ENCODE results near the gene RUFY4. TPM values are rescaled to one million over a fixed set of nuclear protein-coding genes. Genes with fewer than 3 reads are reported as not detected.
A peak's percentile ranks its signal among the peaks of the same experiment; 100 is the strongest.

Gene RUFY4
- total and polyA plus RNA-seq, 7 experiments from 2014 or later: 0.40 to 6.6 (median 2.4) TPM; not detected in 2

DNA sequence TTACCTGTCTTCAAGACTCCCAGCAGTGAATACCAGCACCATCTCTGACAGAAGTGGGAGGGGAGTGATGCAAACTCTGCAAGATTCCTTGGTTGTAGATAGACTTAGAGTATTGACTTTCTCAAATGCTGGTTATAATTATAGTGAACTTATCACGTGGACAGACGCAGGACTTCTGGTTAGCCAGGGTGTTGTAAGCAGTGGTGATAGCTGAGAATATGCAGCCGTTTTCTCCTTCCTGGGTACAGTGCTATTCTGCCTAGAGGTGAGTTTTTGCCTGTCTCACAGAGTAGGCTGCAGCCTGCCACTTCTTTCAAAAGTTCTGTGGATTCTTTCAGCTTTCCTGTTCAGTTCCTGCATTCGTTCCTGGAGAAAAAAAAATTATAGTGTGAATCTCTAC is 56.0 kb downstream of the RUFY4 start:
- Histone ChIP-seq H3K27me3 (ENCODE audit: control insufficient read depth in 2 of 2, insufficient read depth in 2 of 2, low read length in 2 of 2) (peaks cover 0 to 7% of the 10 kb centered on the region in 2 donors), H3K4me1 (ENCODE audit: control insufficient read depth in 2 of 2, insufficient read depth in 2 of 2, low read length in 2 of 2) (no peaks in the 10 kb centered on the region), H3K4me3 (ENCODE audit: low read length) (no peak overlapping the region), H3K9me3 (ENCODE audit: control insufficient read depth in 2 of 3, low read length in 3 of 3) (no peaks in the 10 kb centered on the region), H3K27ac (ENCODE audit: low read depth, low read length) (no peak overlapping the region), H3K36me3 (ENCODE audit: control insufficient read depth in 2 of 3, insufficient read depth in 3 of 3, low read length in 3 of 3) (no peaks in the 10 kb centered on the region)
- intact Hi-C loops (cut with micrococcal nuclease): no loop called here
- ATAC-seq (peak; percentile 67), DNase-seq (no peak)
- peaks cover 7 to 17% (median 13%) of the 10 kb centered on the region in 5 donors for H3K27me3 Mint-ChIP-seq
- H3K9me3 Mint-ChIP-seq: peaks cover 5 to 35% (median 15%) of the 10 kb centered on the region in 11 donors
- CTCF ChIA-PET: no interaction called here
- H3K4me3 Mint-ChIP-seq: peak overlapping the region in 3 of 10 donors; percentile 58 to 71 (median 63)
- POLR2A ChIA-PET: no interaction called here
- H3K27ac Mint-ChIP-seq: no peak overlapping the region
- H3K36me3 Mint-ChIP-seq: peaks cover 0 to 3% (median 0%) of the 10 kb centered on the region in 5 donors
- peaks cover 5 to 15% (median 10%) of the 10 kb centered on the region in 7 donors for H3K4me1 Mint-ChIP-seq

DNA sequence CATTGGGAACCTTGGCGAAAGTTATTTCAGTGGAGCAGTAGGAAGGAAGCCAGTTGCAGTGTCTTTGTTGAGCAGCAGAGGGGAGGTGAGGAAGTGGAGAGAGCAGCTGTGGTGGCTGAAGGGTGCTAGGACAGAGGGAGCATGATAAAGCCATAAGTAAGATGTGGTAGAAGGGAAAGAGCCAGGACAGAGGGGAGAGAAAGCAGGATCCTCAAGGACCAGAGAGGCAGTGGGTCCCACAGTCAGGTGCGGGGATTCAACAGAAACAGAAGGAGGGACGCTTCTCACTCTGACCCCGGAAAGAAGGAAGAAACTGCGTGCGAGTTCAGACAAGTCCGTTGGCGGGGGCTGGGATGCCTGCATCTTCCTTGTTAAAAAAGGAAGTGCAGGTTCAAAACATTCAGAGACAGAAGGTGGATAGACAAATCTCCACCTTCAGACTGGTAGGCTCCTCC is 56.6 kb downstream of the RUFY4 start, which contains the start of gene CXCR2:
CXCR2 (plus strand) TSS at position 403 of the 455 bp plus-strand sequence. CDS start 8,774 bp downstream, outside the sequence.
- H3K4me1 Mint-ChIP-seq: peaks cover 5 to 15% (median 10%) of the 10 kb centered on the region in 7 donors
- peaks cover 5 to 29% (median 13%) of the 10 kb centered on the region in 11 donors for H3K9me3 Mint-ChIP-seq
- ATAC-seq (peak; percentile 72), DNase-seq (no peak)
- no peaks in the 10 kb centered on the region for H3K9me3 ChIP-seq (ENCODE audit: control insufficient read depth in 2 of 3, low read length in 3 of 3)
- POLR2A ChIA-PET: no interaction called here
- peak within 1 kb of the TSS; percentile 35 to 77 (median 58) for H3K4me3 Mint-ChIP-seq
- peaks cover 0 to 7% of the 10 kb centered on the region in 2 donors for H3K27me3 ChIP-seq (ENCODE audit: control insufficient read depth in 2 of 2, insufficient read depth in 2 of 2, low read length in 2 of 2)
- peaks cover 0 to 3% (median 0%) of the 10 kb centered on the region in 5 donors for H3K36me3 Mint-ChIP-seq
- no peaks in the 10 kb centered on the region for H3K4me1 ChIP-seq (ENCODE audit: control insufficient read depth in 2 of 2, insufficient read depth in 2 of 2, low read length in 2 of 2)
- H3K27me3 Mint-ChIP-seq: peaks cover 4 to 17% (median 11%) of the 10 kb centered on the region in 5 donors
- no peak within 1 kb of the TSS for H3K4me3 ChIP-seq (ENCODE audit: low read length)
- H3K27ac Mint-ChIP-seq: peak within 1 kb of the TSS in 3 of 9 donors; percentile 3 to 39 (median 5)
- H3K27ac ChIP-seq (ENCODE audit: low read depth, low read length): no peak within 1 kb of the TSS
- H3K36me3 ChIP-seq (ENCODE audit: control insufficient read depth in 2 of 3, insufficient read depth in 3 of 3, low read length in 3 of 3): no peaks in the 10 kb centered on the region
- intact Hi-C loops (cut with micrococcal nuclease): no loop called here
- CTCF ChIA-PET: no interaction called here

DNA sequence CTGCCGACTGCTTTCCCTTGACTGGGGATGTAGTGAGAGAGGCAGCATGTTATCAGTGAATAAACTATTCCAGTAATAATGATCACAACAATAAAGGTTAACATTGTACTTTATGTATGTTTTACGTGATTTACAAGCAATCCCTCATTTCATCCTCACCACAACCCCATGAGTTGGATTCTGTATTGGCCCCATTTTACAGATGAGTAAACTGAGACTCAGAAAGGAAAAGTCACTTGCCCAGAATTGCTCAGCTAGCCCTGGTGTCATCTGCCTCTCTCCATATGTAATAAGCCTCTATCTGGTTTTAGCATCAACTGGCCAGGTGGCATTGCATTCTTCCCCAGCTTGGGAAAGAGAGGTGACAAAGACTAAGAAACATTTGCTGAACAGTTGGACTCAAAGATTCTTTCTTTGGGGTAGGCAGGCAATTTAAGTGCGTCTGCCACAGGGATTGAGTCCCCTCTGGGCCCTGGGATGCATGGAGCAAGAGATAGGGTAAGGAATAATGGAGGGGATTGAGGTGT is 58.9 kb downstream of the RUFY4 start:
- intact Hi-C loops (cut with micrococcal nuclease): no loop called here
- DNase-seq: no peak
- H3K27ac Mint-ChIP-seq: no peak overlapping the region
- no peaks in the 10 kb centered on the region for H3K9me3 ChIP-seq (ENCODE audit: control insufficient read depth in 2 of 3, low read length in 3 of 3)
- H3K36me3 ChIP-seq (ENCODE audit: control insufficient read depth in 2 of 3, insufficient read depth in 3 of 3, low read length in 3 of 3): no peaks in the 10 kb centered on the region
- H3K4me1 Mint-ChIP-seq: peaks cover 5 to 19% (median 10%) of the 10 kb centered on the region in 7 donors
- ChIA-PET POLR2A (no interaction called here), CTCF (no interaction called here)
- H3K9me3 Mint-ChIP-seq: peaks cover 0 to 6% (median under 1%) of the 10 kb centered on the region in 11 donors
- H3K4me1 ChIP-seq (ENCODE audit: control insufficient read depth in 2 of 2, insufficient read depth in 2 of 2, low read length in 2 of 2): no peaks in the 10 kb centered on the region
- peaks cover 0 to 7% of the 10 kb centered on the region in 2 donors for H3K27me3 ChIP-seq (ENCODE audit: control insufficient read depth in 2 of 2, insufficient read depth in 2 of 2, low read length in 2 of 2)
- no peak for ATAC-seq
- H3K27me3 Mint-ChIP-seq: peaks cover 4 to 17% (median 10%) of the 10 kb centered on the region in 5 donors
- H3K27ac ChIP-seq (ENCODE audit: low read depth, low read length): no peak overlapping the region
- no peak overlapping the region for H3K4me3 Mint-ChIP-seq
- H3K4me3 ChIP-seq (ENCODE audit: low read length): no peak overlapping the region
- no peaks in the 10 kb centered on the region for H3K36me3 Mint-ChIP-seq

GRCh38 chr2:218128781-218129457 is 59.9 kb downstream of the RUFY4 start:
- POLR2A ChIA-PET: no interaction called here
- ATAC-seq: peak; percentile 52
- DNase-seq: no peak
- Mint-ChIP-seq H3K27ac (no peak overlapping the region), H3K4me1 (peaks cover 5 to 19% (median 10%) of the 10 kb centered on the region in 7 donors), H3K4me3 (peak overlapping the region in 1 of 10 donors; percentile 70), H3K9me3 (no peaks in the 10 kb centered on the region), H3K36me3 (no peaks in the 10 kb centered on the region), H3K27me3 (peaks cover 4 to 17% (median 10%) of the 10 kb centered on the region in 5 donors)
- H3K4me3 ChIP-seq (ENCODE audit: low read length): no peak overlapping the region
- H3K9me3 ChIP-seq (ENCODE audit: control insufficient read depth in 2 of 3, low read length in 3 of 3): no peaks in the 10 kb centered on the region
- no peaks in the 10 kb centered on the region for H3K4me1 ChIP-seq (ENCODE audit: control insufficient read depth in 2 of 2, insufficient read depth in 2 of 2, low read length in 2 of 2)
- CTCF ChIA-PET: no interaction called here
- H3K36me3 ChIP-seq (ENCODE audit: control insufficient read depth in 2 of 3, insufficient read depth in 3 of 3, low read length in 3 of 3): no peaks in the 10 kb centered on the region
- intact Hi-C loops (cut with micrococcal nuclease): no loop called here
- H3K27ac ChIP-seq (ENCODE audit: low read depth, low read length): no peak overlapping the region
- H3K27me3 ChIP-seq (ENCODE audit: control insufficient read depth in 2 of 2, insufficient read depth in 2 of 2, low read length in 2 of 2): peaks cover 0 to 7% of the 10 kb centered on the region in 2 donors

DNA sequence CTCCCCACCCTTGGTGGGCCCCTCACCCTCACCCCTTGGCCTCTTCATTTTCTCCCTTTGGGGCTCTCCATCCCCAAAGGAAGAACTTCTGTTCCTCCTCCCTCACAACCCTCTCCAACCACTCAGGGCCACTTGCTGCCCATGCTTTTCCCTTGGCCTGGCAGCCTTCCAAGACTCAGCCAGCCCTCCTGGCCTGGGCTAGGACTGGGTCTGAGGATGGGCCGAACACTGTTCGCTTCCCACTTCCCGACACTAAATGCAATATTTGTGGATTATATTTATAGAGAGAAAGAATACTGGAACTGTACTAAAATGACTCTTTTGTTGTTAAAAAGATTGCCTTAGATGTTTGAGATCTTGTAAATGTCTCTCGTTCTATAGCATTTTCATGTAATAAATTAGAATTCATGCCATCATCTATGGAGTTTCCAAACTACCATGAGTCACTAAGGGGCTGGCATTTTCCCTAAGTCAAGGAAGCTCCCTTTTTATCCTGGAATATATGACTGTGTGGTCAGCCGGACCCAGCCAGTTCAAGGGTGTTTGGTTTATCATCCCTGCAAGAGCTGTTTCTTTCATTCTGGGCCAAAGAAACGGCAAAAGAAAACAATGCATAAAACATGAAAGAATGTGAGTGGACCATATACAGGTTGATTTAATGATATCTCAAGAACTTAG is 60.5 kb downstream of the RUFY4 start:
- H3K4me1 Mint-ChIP-seq: peaks cover 5 to 19% (median 10%) of the 10 kb centered on the region in 7 donors
- peak overlapping the region in 1 of 10 donors; percentile 70 for H3K4me3 Mint-ChIP-seq
- H3K27me3 ChIP-seq (ENCODE audit: control insufficient read depth in 2 of 2, insufficient read depth in 2 of 2, low read length in 2 of 2): peaks cover 0 to 7% of the 10 kb centered on the region in 2 donors
- no peak for ATAC-seq
- no peaks in the 10 kb centered on the region for H3K36me3 Mint-ChIP-seq
- no peaks in the 10 kb centered on the region for H3K9me3 Mint-ChIP-seq
- H3K9me3 ChIP-seq (ENCODE audit: control insufficient read depth in 2 of 3, low read length in 3 of 3): no peaks in the 10 kb centered on the region
- H3K27me3 Mint-ChIP-seq: peaks cover 4 to 17% (median 10%) of the 10 kb centered on the region in 5 donors
- POLR2A ChIA-PET: no interaction called here
- intact Hi-C loops (cut with micrococcal nuclease): no loop called here
- DNase-seq: no peak
- no peak overlapping the region for H3K27ac ChIP-seq (ENCODE audit: low read depth, low read length)
- H3K4me1 ChIP-seq (ENCODE audit: control insufficient read depth in 2 of 2, insufficient read depth in 2 of 2, low read length in 2 of 2): no peaks in the 10 kb centered on the region
- no peaks in the 10 kb centered on the region for H3K36me3 ChIP-seq (ENCODE audit: control insufficient read depth in 2 of 3, insufficient read depth in 3 of 3, low read length in 3 of 3)
- no peak overlapping the region for H3K4me3 ChIP-seq (ENCODE audit: low read length)
- no peak overlapping the region for H3K27ac Mint-ChIP-seq
- CTCF ChIA-PET: no interaction called here

DNA sequence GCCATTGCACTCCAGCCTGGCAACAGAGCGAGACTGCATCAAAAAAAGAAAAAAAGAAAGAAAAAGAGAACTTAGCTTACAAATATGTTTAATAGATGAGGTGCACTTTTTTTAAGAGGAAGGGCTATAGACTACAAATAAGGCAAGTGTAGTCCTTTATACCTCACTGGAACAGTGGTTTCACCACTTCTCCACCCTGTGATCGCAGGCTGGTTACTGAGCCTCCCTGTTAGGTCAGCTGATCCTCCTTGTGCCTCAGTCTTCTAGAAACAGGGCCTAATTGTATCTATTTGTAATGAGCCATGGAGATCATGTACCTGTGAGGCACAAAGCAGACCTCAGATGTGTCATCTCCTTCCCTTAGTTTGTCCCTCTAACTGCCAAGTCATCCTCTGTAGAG is 61.3 kb downstream of the RUFY4 start:
- Histone ChIP-seq H3K36me3 (ENCODE audit: control insufficient read depth in 2 of 3, insufficient read depth in 3 of 3, low read length in 3 of 3) (no peaks in the 10 kb centered on the region), H3K4me3 (ENCODE audit: low read length) (no peak overlapping the region), H3K27me3 (ENCODE audit: control insufficient read depth in 2 of 2, insufficient read depth in 2 of 2, low read length in 2 of 2) (peaks cover 0 to 7% of the 10 kb centered on the region in 2 donors), H3K9me3 (ENCODE audit: control insufficient read depth in 2 of 3, low read length in 3 of 3) (no peaks in the 10 kb centered on the region), H3K4me1 (ENCODE audit: control insufficient read depth in 2 of 2, insufficient read depth in 2 of 2, low read length in 2 of 2) (no peaks in the 10 kb centered on the region), H3K27ac (ENCODE audit: low read depth, low read length) (no peak overlapping the region)
- ATAC-seq (peak; percentile 60), DNase-seq (no peak)
- intact Hi-C loops (cut with micrococcal nuclease): no loop called here
- ChIA-PET CTCF (no interaction called here), POLR2A (no interaction called here)
- peaks cover 0 to 12% (median 9%) of the 10 kb centered on the region in 5 donors for H3K27me3 Mint-ChIP-seq
- no peaks in the 10 kb centered on the region for H3K36me3 Mint-ChIP-seq
- no peak overlapping the region for H3K27ac Mint-ChIP-seq
- no peaks in the 10 kb centered on the region for H3K9me3 Mint-ChIP-seq
- H3K4me1 Mint-ChIP-seq: peaks cover 4 to 13% (median 8%) of the 10 kb centered on the region in 7 donors
- peak overlapping the region in 2 of 10 donors; percentile 21 to 45 for H3K4me3 Mint-ChIP-seq

Data from naive thymus-derived CD4-positive, alpha-beta T cell (primary cell).